Measurements from ENCODE around the gene CEP78.

The CEP78 gene

GRCh38 chr9:78288214-78288892, 52.5 kb downstream of the CEP78 start:
- peak; percentile 63 for DNase-seq

- no peak for DNase-seq
Measured at GRCh38 chr9:78289474-78289873, 53.6 kb downstream of the CEP78 start.

GRCh38 chr9:78291240-78291925, 55.5 kb downstream of the CEP78 start:
- peak; percentile 24 for DNase-seq

GRCh38 chr9:78292026-78292425, 56.2 kb downstream of the CEP78 start:
- DNase-seq: peak; percentile 18

GRCh38 chr9:78292716-78293497, 57.0 kb downstream of the CEP78 start:
- DNase-seq: peak; percentile 1

GRCh38 chr9:78294290-78295176, 58.7 kb downstream of the CEP78 start:
- no peak for DNase-seq

GRCh38 chr9:78295177-78295575, 59.3 kb downstream of the CEP78 start:
- DNase-seq: no peak

- DNase-seq: peak; percentile 1
Measured at GRCh38 chr9:78295731-78296130, 59.9 kb downstream of the CEP78 start.

- DNase-seq: peak; percentile 7
Measured at GRCh38 chr9:78296201-78296892, 60.5 kb downstream of the CEP78 start.

- peak; percentile 65 for DNase-seq
Measured at GRCh38 chr9:78296893-78297671, 61.2 kb downstream of the CEP78 start, which contains the start of gene PSAT1. TSS of gene PSAT1 (plus strand) at chr9:78297125. CDS start at chr9:78297211, 86 bp downstream.

GRCh38 chr9:78297672-78297961, 61.7 kb downstream of the CEP78 start:
- no peak for DNase-seq

- no peak for DNase-seq
Measured at GRCh38 chr9:78298046-78298765, 62.3 kb downstream of the CEP78 start.

GRCh38 chr9:78300209-78300608, 64.3 kb downstream of the CEP78 start:
- DNase-seq: no peak

- no peak for DNase-seq
Measured at GRCh38 chr9:78301466-78301865, 65.6 kb downstream of the CEP78 start.

- DNase-seq: no peak
Measured at GRCh38 chr9:78303377-78304062, 67.6 kb downstream of the CEP78 start.

GRCh38 chr9:78304357-78304756, 68.5 kb downstream of the CEP78 start:
- DNase-seq: no peak

- DNase-seq: no peak
Measured at GRCh38 chr9:78306222-78307076, 70.6 kb downstream of the CEP78 start.

GRCh38 chr9:78307360-78307759, 71.5 kb downstream of the CEP78 start:
- DNase-seq: no peak

GRCh38 chr9:78309066-78309465, 73.2 kb downstream of the CEP78 start:
- DNase-seq: no peak
